HG03520 (cell line): Measurements from ENCODE around the gene AMY2B.
"Not testable (repeated sequence)": the region's sequence is repeated elsewhere in the genome, so short reads cannot be mapped to it uniquely, and the experiment has no call there.

Experiments used
- ATAC-seq: cut with Tn5 transposase; IDR thresholded peaks from one replicate; pipeline ENCODE4 v1.9.1; 2021; ENCODE audit warnings: mild to moderate bottlenecking, moderate library complexity; ENCODE audit not compliant: unreplicated experiment

Gene AMY2B

GRCh38 chr1:103571289-103571688, at the start of gene AMY2B:
Gene AMY2B, plus strand, starts transcription at chr1:103571589. Its CDS starts 14 bp downstream, at chr1:103571603.
- ATAC-seq = not testable (repeated sequence)

DNA sequence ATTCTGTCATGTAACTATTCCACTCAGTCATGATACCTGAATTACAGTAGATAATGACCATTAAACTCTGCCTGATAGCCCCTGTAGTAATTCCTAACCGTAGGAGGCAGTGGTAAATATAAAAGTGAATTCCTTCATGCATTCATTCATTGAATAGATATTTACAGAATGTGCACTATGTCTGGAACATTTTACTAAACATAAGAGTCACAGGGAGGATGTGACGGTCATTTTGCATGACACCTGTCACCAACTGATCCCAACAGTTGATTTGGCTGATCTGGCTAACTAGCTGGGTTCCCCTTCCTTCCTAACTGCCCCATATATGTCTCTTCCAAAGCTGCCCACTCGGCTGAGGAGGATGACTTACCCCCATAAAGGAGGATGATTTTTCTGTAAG, 48.0 kb upstream of the AMY2B start:
- ATAC-seq = no peak

DNA sequence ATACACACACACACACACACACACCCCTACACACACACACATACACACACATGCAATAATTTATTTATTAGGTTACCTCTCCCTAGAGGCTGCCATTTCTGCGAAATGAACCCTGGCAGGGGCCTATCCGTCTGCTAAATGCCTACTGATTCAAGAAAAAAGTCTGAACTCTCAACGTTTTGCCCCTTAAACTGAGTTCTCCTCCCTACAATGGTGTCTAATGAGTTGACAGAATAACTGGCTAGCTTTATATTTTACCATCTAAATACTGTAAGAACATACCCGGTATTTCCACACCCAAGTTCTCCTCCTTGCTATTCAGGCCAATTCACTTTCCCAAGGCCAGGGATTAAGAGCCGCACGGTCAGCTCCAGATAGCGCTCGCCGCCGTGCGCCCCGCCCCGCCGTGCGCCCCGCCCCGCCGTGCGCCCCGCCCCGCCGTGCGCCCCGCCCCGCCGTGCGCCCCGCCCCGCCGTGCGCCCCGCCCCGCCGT, 46.2 kb upstream of the AMY2B start:
- peak; percentile 45 for ATAC-seq

DNA sequence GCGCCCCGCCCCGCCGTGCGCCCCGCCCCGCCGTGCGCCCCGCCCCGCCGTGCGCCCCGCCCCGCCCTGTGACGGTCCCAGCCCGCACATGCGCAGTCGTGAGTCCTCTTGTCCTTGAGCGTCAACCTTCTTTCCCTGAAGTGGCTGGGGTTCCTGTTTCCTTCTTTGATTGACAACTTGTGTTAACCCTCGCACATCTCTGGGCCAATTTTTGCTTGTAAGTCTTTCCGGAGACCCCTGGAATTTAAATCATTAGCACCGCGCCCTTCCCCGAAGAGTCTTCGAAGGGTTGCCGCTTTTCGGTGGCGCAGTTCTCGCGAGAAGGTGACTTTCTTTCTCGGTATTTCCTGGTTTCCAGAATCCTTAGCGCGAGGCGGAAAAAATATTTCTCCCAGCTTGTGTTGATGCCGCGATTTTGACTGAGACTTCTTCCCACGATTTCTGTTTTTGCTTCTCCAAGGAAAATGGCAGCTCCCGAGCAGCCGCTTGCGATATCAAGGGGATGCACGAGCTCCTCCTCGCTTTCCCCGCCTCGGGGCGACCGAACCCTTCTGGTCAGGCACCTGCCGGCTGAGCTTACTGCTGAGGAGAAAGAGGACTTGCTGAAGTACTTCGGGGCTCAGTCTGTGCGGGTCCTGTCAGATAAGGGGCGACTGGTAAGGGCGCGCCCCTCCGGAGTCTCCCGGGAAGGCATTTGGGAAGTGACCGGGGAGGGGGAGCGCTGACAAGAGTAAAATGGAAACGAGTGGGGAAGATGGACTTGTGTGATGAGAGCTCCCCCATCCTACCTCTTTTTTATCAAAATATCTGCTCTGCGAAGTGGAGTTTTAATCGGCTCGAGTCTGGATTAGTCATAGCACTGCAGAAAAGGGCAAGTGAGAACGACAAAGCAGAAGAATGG, 45.5 kb upstream of the AMY2B start, which contains the start of gene RNPC3:
RNPC3 (plus strand) TSS at position 93 of the 901 bp plus-strand sequence; CDS start at position 465, 372 bp downstream.
- peak; percentile 63 for ATAC-seq

DNA sequence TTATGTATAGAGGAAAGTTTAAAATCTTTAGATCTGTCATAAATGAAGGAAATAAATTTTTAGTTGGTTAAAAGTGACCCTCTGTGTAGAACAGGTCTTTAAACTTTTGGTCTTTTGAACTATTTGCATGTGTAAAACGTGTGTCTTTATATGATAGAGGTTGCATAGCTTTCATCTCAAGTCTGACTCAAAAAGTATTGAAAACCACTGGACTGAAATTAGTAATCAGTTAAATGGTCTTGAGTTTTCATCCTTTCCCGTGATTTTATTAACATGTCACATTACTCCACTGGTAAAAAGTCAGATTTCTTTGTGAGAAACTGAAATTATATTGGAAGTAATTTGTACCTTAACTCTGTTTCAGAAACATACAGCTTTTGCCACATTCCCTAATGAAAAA, 44.1 kb upstream of the AMY2B start:
- no peak for ATAC-seq

DNA sequence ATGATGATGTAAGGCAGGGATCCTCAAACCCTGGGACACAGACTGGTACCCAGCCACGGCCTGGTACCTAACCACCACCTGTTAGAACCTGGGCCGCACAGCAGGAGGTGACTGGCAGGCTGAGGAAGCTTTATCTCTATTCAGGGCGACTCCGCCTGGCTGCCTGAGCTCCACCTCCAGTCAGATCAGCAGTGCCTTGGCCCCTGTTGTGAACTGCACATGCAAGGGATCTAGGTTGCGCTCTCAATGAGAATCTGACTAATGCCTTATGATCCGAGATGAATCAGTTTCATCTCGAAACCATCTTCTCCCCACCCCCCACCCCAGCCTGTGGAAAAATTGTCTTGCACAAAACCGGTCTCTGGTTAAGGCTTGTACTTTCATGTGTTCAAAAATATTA, 41.6 kb upstream of the AMY2B start:
- ATAC-seq = no peak

DNA sequence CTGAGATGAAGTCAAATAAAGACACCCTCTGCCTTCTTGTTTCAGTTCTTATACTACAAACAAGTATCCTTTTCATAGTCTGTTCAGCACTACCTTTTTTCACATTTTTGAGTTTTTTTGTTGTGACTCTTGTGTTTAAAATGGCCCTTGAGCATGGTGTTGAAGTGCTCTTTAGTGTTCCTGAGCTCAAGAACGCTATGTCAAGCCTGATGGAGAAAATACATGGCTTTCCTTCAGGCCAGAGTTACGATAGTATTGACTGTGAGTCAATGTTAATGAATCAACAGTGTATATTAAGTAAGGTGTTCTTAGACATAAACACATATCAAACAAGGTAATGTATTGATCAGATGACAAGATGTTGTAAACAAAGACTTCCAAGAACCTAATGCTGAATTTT, 33.2 kb upstream of the AMY2B start:
- ATAC-seq = no peak

GRCh38 chr1:103541431-103541830, 30.0 kb upstream of the AMY2B start:
- no peak for ATAC-seq

DNA sequence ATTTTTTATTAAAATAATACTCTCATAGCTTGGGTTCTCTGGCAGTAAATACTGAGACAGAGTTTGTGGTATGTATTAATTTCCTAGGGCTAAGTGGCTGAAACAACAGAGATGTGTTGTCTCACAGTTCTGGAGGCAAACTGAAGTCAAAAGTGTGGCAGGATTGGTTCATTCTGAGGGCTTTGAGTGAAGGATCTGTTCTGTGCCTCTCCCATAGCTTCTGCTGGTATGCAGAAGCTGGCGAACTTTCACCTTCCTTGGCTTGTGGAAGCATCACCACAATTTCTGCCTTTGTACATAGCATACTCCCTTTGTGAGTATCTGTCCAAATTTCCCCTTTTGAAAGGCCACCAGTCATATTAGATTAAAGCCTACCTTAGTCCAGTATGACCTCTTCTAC, 24.9 kb upstream of the AMY2B start:
- ATAC-seq = no peak

- no peak for ATAC-seq
Measured at GRCh38 chr1:103547840-103548239, 23.5 kb upstream of the AMY2B start.

DNA sequence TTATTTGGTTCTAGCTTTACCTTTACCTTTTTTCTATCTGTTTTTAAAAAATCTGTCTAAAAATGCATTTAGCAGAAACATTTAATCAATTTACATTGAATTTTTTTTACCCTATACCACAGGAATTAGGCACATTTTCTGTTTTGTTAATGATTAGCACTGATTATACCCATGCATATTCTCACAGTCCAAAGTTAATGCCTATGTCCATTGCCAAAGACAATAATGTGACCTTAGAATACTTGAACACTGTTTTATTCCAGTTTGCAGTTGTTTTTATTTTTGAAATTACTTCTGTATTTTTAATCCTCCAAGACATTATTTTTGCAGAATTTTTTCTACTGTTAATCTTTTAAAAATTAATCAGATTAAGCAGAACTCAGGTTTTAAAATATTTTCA, 11.0 kb upstream of the AMY2B start:
- no peak for ATAC-seq

DNA sequence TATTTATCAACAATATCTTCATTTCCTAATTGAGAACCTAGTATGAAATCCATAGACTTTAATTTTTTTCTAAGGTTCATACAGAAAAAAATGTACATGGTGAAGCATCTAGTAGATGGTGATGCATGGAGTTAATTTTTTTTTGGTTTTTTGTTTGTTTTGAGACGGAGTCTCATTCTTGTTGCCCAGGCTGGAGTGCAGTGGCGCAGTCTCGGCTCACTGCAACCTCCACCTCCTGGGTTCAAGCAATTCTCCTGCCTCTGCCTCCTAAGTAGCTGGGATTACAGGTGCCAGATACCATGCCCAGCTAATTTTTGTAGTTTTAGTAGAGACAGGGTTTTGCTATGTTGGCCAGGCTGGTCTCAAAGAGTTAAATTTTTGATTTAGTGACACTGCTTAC, 10.3 kb upstream of the AMY2B start:
- ATAC-seq = not testable (repeated sequence)

DNA sequence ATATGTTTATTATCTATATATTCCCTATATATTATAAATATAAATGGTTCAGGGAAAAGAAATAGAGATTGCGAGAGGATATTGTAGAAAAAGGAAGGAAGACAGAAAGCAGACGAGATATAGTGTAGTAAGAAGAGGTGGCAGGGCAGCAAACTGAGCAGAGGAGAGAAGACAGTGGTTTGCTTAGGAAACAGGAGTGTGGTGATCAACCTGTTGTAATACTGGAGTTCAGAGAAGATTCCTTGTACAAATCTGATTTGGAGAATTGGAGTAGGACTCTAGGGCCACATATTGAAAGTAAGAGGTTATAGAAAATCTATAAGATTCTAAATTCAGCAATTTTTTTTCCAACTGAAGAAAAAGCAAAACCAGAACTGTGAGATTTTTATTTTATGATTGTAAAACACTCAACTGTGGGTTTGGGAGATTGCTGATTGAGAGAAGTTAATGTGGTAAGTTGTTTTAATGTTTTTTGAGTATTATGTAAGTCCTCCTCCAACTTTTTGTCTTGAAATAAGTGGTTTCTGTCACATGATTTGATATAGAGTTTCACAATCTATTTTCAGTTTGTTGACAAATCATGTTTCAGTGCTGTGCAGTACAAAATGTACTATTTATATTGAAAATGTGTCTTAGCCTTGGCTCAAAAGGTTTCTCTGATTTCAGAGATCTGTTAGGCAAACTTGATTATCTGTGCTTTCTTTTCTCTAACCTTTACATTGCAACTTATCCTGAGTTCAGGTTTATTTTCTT, 9.6 kb upstream of the AMY2B start:
- ATAC-seq = peak; percentile 87

GRCh38 chr1:103563056-103563455, 8.3 kb upstream of the AMY2B start:
- no peak for ATAC-seq

DNA sequence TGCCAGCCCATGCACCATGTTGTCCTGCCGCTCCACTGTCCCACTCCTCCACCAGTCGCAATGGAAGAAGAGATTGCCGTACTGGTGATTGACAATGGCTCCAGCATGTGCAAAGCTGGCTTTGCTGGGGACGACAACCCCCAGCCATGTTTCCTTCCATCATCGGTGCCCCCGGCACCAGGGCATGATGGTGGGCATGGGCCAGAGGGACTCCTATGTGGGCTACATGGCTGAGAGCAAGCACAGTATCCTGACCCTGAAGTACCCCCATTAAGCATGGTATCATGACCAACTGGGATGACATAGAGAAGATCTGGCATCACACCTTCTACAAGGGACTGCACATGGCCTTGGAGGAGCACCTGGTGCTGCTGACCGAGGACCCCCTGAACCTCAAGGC, 1.9 kb upstream of the AMY2B start:
- ATAC-seq = no peak

- ATAC-seq = no peak
Measured at GRCh38 chr1:103576065-103576464, 4.7 kb downstream of the AMY2B start.

DNA sequence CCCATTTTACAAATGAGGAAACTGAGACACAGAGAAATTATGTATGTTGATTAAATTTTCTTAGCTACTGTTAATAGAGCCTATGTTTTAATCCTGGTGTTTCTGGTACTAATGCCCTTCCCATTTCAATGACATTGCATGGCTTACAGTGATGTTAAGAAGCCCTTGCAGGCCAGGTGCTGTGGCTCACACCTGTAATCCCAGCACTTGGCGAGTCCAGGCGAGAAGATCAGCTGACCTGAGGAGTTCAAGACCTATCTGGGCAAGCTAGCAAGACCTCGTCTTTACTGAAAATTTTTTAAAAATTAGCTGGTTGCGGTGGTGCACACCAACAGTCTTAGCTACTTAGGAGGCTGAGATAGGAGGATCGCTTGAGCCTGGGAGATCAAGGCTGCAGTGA, 5.4 kb downstream of the AMY2B start:
- not testable (repeated sequence) for ATAC-seq

DNA sequence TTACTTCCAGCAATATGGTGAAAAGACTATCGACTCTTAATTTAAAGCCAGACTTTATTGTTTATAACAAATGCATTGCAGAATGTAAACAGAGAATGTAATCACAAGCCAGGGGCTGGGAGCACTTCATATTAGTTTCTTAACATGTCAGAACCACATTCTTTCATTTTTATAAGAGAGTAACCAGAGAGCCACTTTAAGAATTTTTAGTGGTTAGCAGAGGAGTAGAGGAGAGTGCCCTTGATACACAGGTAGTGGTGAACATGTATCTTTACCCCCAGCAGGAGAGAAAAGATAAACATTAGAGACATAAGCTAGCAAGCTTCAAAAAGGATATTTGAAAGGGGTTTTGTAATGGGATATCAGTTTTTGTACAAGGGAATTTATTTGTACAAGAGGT, 11.1 kb downstream of the AMY2B start:
- no peak for ATAC-seq

- ATAC-seq = no peak
Measured at GRCh38 chr1:103583887-103584286, 12.5 kb downstream of the AMY2B start.

- ATAC-seq = no peak
Measured at GRCh38 chr1:103584537-103584936, 13.1 kb downstream of the AMY2B start.

DNA sequence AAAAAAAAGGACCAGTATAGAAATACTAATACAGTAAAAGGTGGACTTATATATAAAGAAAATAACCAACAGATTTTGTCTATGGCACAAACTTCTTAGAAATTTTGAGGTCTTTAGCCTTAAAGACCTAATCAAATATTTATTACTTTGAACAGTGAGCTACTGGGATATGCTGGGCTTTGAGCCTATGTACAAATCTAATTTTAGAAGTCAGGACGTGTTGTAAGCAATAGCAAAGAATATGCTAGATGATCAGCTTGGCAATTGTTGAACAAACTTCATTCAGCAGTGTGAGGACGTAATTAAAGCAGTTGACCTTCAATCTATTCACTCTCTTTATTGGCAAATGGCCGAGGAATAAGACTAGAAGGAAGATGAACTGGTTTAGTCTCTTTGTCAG, 31.4 kb downstream of the AMY2B start:
- ATAC-seq = not testable (repeated sequence)

DNA sequence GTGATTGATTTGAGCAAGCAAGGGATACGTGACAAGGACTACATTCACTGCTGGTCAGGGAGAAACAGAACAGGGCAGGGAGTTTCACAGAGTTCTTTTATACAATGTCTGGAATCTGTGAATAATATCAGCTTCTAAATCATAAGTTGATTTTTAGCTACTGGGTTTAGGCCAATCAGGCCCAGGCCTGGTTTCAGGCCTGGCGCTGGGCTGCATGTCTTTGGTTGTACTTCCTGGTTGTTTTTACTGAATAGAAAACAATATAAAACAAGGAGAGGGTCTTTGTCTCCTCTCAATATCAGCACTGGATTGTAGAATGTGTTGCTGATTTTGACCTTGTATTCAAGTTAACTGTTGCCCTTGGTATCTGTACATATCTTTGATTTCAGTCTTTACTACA, 45.0 kb downstream of the AMY2B start:
- ATAC-seq = no peak
